Activated naive CD8-positive, alpha-beta T cell treated with anti-CD3 and anti-CD28 coated beads, Interleukin-2, amount 50 U/mL, for 24 hours (primary cell): ENCODE measurements around the gene ALG12.
A peak's percentile ranks its signal among the peaks of the same experiment; 100 is the strongest.

Experiments
- ATAC-seq: fragments of 150-1000 bp; cut with Tn5 transposase; one replicate; pipeline ENCODE4 v1.10.0; 2021
- DNase-seq: peaks from one replicate; pipeline ENCODE4 v3.0.0; 2021
- H3K27ac Mint-ChIP-seq: one replicate; pipeline ENCODE4 v1.8.0; 2021; ENCODE audit warnings: mild to moderate bottlenecking, mixed read lengths
- H3K27me3 Mint-ChIP-seq: one replicate; pipeline ENCODE4 v1.8.0; 2021; ENCODE audit warnings: mixed read lengths
- H3K36me3 Mint-ChIP-seq: one replicate; pipeline ENCODE4 v1.8.0; 2021; ENCODE audit warnings: low read depth, mixed read lengths
- H3K4me1 Mint-ChIP-seq: one replicate; pipeline ENCODE4 v1.8.0; 2021; ENCODE audit warnings: mixed read lengths
- H3K4me3 Mint-ChIP-seq: one replicate; pipeline ENCODE4 v1.8.0; 2021; ENCODE audit warnings: mild to moderate bottlenecking, moderate library complexity, mixed read lengths
- H3K9me3 Mint-ChIP-seq: one replicate; pipeline ENCODE4 v1.8.0; 2021; ENCODE audit warnings: mixed read lengths

Gene ALG12

GRCh38 chr22:49917974-49918910 lies at the start of gene ALG12, which contains the start of gene CRELD2:
TSS of gene ALG12 (minus strand) at chr22:49918438. CDS start at chr22:49913765, 4,673 bp downstream.
TSS of gene CRELD2 (plus strand) at chr22:49918634. CDS start at chr22:49918770, 136 bp downstream.
- no peaks in the 10 kb centered on the region for H3K27me3 Mint-ChIP-seq
- H3K4me1 Mint-ChIP-seq = peaks cover 33% of the 10 kb centered on the region
- peak within 1 kb of the TSS; percentile 74 for H3K27ac Mint-ChIP-seq

DNA sequence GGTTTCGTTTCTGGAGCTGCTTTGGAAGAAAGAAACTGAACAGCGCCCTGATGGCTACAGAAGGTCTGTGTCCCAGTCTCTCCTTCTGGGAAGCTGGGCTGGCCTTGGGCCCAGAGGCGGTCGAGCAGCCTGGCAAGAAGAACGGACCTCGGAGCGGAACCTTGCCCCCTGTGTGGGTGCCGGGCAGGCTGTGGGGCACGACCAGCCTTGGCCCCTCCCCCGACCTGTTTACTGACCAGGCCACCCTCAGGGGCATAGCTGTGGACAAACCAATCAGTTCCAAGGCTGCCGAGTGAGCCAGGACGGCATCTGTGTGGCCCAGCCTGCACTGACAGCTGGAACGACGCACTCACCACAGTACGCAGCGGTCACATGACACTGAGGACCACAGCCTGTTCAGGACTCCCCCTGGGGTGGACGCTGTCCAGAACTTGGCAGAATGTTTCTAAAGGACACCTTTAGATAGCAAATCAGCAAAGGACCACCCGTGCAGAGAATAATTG lies 49.5 kb upstream of the ALG12 start:
- ATAC-seq = no peak
- H3K4me1 Mint-ChIP-seq = peaks cover 51% of the 10 kb centered on the region
- peak overlapping the region; percentile 32 for H3K4me3 Mint-ChIP-seq
- no peaks in the 10 kb centered on the region for H3K9me3 Mint-ChIP-seq
- H3K36me3 Mint-ChIP-seq = peaks cover 22% of the 10 kb centered on the region
- DNase-seq = no peak
- no peaks in the 10 kb centered on the region for H3K27me3 Mint-ChIP-seq
- H3K27ac Mint-ChIP-seq = peak overlapping the region; percentile 67

More at GRCh38 chr22:49917974-49918910, at the start of gene ALG12, which contains the start of gene CRELD2:
- peak; percentile 97 for DNase-seq
- Mint-ChIP-seq H3K36me3 (peaks cover 9% of the 10 kb centered on the region), H3K4me3 (peak within 1 kb of the TSS; percentile 80), H3K9me3 (no peaks in the 10 kb centered on the region)
- peak; percentile 98 for ATAC-seq

GRCh38 chr22:49966774-49967705 lies 48.8 kb upstream of the ALG12 start:
- Mint-ChIP-seq H3K9me3 (no peaks in the 10 kb centered on the region), H3K36me3 (peaks cover 25% of the 10 kb centered on the region), H3K27ac (no peak overlapping the region), H3K4me3 (no peak overlapping the region), H3K4me1 (peaks cover 51% of the 10 kb centered on the region), H3K27me3 (no peaks in the 10 kb centered on the region)
- peak; percentile 22 for DNase-seq
- no peak for ATAC-seq

DNA sequence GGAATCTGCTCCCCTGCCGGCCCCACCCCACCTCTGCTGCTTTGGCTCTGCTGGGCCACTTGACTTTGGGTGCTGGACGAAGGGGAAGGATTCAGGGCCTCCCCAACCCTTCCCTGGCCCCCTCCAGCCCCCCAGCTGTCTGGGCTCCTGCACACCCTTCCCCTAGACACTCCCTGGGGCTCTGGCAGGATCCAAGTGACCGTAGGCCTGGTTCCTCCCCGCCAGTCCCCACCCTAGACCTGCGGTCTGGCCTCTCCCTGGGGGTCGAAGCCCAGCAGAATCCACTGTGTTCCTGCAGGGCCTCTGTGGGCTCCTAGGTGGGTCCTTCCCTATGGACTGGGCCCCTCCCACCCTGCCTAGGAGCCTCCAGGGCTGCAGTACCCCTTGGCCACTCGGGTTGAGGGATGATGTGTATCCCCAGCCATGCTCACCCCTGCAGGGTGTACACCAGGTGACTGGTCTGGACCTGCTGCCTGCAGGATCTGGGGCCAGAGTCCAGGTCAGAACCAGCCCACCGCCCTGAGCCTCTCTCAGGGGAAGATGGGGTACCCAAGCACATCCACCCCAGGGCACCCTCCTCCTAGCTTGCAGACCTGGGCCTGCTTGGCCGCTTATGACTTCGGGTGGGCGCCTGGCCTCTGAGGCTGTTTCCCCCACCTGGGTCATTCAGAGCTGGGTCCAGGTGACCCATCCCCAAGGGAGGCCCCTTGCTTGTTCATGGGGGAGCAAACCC lies 48.0 kb upstream of the ALG12 start:
- Mint-ChIP-seq H3K27ac (no peak overlapping the region), H3K4me3 (peak overlapping the region; percentile 14), H3K4me1 (peaks cover 51% of the 10 kb centered on the region), H3K36me3 (peaks cover 31% of the 10 kb centered on the region), H3K9me3 (no peaks in the 10 kb centered on the region), H3K27me3 (no peaks in the 10 kb centered on the region)
- ATAC-seq (no peak), DNase-seq (no peak)

DNA sequence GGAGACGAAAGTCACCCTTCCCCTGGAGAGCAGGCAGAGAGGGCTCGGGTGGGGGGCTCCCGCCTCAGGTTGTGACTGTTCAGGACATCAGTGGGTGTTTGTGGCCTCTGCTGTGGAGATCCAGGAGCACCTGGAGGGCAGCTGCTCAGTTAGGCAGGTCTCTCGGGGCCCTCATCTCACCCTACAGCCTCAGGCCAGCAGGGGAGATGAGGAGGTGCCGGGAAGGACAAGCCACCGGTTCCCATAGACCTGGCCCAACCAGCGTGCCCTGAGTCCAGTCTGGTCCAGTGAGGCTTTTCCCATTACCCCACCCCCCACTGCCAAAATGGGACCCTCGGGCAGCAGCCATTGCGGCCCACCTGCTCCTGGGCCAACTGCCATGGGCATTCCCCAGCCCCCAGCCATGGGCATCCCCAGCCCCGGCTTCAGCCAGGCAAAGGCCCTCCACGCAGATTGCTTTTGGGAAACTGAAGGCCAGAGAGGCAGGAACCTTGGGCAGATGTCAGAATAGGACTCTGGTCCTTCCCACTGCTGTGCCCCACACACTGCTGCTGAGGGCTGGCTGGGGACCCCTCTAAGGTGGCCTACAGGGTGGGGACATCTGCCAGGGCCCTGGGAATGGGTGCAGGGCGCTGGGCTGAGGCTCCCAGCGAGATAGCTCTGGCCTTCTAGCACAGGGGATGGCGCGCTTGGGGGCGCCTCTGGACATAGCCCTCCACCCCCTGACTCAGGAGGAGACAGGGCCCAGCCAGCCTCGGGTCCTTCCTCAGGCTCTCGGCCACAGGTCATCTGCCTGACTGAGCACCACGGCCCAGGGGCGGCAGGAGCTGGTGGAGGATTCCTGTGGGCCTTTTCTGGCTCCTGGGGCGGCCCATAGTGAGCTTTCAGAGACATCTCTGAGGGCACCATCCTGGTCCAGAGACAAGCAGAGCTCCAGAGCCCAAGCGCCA lies 47.1 kb upstream of the ALG12 start:
- H3K27ac Mint-ChIP-seq = peak overlapping the region; percentile 89
- DNase-seq = no peak
- ATAC-seq = no peak
- H3K4me1 Mint-ChIP-seq = peaks cover 47% of the 10 kb centered on the region
- H3K27me3 Mint-ChIP-seq = no peaks in the 10 kb centered on the region
- H3K4me3 Mint-ChIP-seq = peak overlapping the region; percentile 92
- no peaks in the 10 kb centered on the region for H3K9me3 Mint-ChIP-seq
- H3K36me3 Mint-ChIP-seq = peaks cover 31% of the 10 kb centered on the region

GRCh38 chr22:49964136-49965090 lies 46.2 kb upstream of the ALG12 start:
- Mint-ChIP-seq H3K27me3 (no peaks in the 10 kb centered on the region), H3K9me3 (no peaks in the 10 kb centered on the region), H3K27ac (peak overlapping the region; percentile 89), H3K4me3 (peak overlapping the region; percentile 92), H3K36me3 (peaks cover 31% of the 10 kb centered on the region), H3K4me1 (peaks cover 40% of the 10 kb centered on the region)
- no peak for ATAC-seq
- no peak for DNase-seq

DNA sequence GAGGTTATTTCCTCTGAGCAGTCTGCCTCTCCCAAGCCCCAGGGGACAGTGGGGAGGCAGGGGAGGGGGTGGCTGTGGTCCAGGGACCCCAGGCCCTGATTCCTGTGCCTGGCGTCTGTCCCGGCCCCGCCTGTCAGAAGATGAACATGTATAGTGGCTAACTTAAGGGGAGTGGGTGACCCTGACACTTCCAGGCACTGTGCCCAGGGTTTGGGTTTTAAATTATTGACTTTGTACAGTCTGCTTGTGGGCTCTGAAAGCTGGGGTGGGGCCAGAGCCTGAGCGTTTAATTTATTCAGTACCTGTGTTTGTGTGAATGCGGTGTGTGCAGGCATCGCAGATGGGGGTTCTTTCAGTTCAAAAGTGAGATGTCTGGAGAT lies 45.4 kb upstream of the ALG12 start:
- ATAC-seq = no peak
- Mint-ChIP-seq H3K27me3 (no peaks in the 10 kb centered on the region), H3K4me3 (peak overlapping the region; percentile 92), H3K9me3 (no peaks in the 10 kb centered on the region), H3K4me1 (peaks cover 43% of the 10 kb centered on the region), H3K27ac (peak overlapping the region; percentile 89), H3K36me3 (peaks cover 31% of the 10 kb centered on the region)
- DNase-seq = no peak

DNA sequence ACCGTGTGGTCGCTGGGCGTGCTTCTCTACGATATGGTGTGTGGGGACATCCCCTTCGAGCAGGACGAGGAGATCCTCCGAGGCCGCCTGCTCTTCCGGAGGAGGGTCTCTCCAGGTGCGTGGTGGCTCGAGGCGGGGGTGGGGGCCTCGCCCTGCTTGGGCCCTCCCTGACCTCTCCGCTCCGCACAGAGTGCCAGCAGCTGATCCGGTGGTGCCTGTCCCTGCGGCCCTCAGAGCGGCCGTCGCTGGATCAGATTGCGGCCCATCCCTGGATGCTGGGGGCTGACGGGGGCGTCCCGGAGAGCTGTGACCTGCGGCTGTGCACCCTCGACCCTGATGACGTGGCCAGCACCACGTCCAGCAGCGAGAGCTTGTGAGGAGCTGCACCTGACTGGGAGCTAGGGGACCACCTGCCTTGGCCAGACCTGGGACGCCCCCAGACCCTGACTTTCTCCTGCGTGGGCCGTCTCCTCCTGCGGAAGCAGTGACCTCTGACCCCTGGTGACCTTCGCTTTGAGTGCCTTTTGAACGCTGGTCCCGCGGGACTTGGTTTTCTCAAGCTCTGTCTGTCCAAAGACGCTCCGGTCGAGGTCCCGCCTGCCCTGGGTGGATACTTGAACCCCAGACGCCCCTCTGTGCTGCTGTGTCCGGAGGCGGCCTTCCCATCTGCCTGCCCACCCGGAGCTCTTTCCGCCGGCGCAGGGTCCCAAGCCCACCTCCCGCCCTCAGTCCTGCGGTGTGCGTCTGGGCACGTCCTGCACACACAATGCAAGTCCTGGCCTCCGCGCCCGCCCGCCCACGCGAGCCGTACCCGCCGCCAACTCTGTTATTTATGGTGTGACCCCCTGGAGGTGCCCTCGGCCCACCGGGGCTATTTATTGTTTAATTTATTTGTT lies 44.8 kb upstream of the ALG12 start:
- Mint-ChIP-seq H3K4me3 (peak overlapping the region; percentile 92), H3K36me3 (peaks cover 31% of the 10 kb centered on the region), H3K9me3 (no peaks in the 10 kb centered on the region), H3K4me1 (peaks cover 40% of the 10 kb centered on the region), H3K27me3 (no peaks in the 10 kb centered on the region), H3K27ac (peak overlapping the region; percentile 89)
- DNase-seq (no peak), ATAC-seq (no peak)

GRCh38 chr22:49962012-49962750 lies 43.9 kb upstream of the ALG12 start:
- Mint-ChIP-seq H3K9me3 (no peaks in the 10 kb centered on the region), H3K36me3 (peaks cover 31% of the 10 kb centered on the region), H3K4me3 (peak overlapping the region; percentile 92), H3K27ac (peak overlapping the region; percentile 90), H3K4me1 (peaks cover 33% of the 10 kb centered on the region), H3K27me3 (no peaks in the 10 kb centered on the region)
- ATAC-seq = peak; percentile 18
- DNase-seq = peak; percentile 91

GRCh38 chr22:49961601-49962011 lies 43.4 kb upstream of the ALG12 start:
- Mint-ChIP-seq H3K4me1 (peaks cover 28% of the 10 kb centered on the region), H3K27ac (peak overlapping the region; percentile 90), H3K9me3 (no peaks in the 10 kb centered on the region), H3K4me3 (peak overlapping the region; percentile 92), H3K36me3 (peaks cover 31% of the 10 kb centered on the region), H3K27me3 (no peaks in the 10 kb centered on the region)
- DNase-seq (no peak), ATAC-seq (no peak)
